B cell (primary cell): ENCODE results near the gene TWIST1. TPM values are rescaled to one million over a fixed set of nuclear protein-coding genes. Genes with fewer than 3 reads are reported as not detected.

ENCODE experiments used
- ATAC-seq: fragments of 200-7000 bp; cut with Tn5 transposase; one replicate; pipeline ENCODE4 v1.10.0; 2021; ENCODE audit warnings: low read depth, mild to moderate bottlenecking, moderate number of reproducible peaks, moderate library complexity
- CTCF ChIA-PET: fragments of 350-600 bp; sonication (Branson Sonifier 250); formaldehyde crosslinking; loops from one replicate; lab custom pipeline; 2021; ENCODE audit warnings: antibody characterized with exemption, inconsistent platforms; lab: Charles Lee
- POLR2A ChIA-PET: fragments of 350-600 bp; sonication (Branson Sonifier 250); formaldehyde crosslinking; loops from one replicate; lab custom pipeline; 2021; ENCODE audit warnings: antibody characterized with exemption; lab: Charles Lee
- DNase-seq: peaks from one replicate; pipeline ENCODE4 v3.0.0; 2013
- H2AFZ ChIP-seq: 2 replicates; pipeline ENCODE4 v1.6.1; 2012; ENCODE audit warnings: mild to moderate bottlenecking, low read depth, low read length; ENCODE audit not compliant: insufficient read depth, poor library complexity, severe bottlenecking
- H3K27ac ChIP-seq, 2 donors: 1 replicate in 1 of 2; 2 replicates in 1 of 2; pipeline ENCODE4 v1.5.1; 2012 to 2013; ENCODE audit warnings: low read length in 2 of 2, mild to moderate bottlenecking in 2 of 2, moderate library complexity in 1 of 2
- H3K27me3 ChIP-seq, 4 experiments: fragments of 200-600 bp in 1 of 4; sonication (generic) in 1 of 4; replicated peaks in 1 of 4; 1 replicate in 2 of 4; 2 replicates in 2 of 4; pipeline versions ENCODE4 v1.6.1 to v1.7.0; 2013 to 2016; ENCODE audit warnings: low read length in 3 of 4, mild to moderate bottlenecking in 2 of 4, mixed read lengths in 1 of 4, moderate library complexity in 1 of 4; ENCODE audit not compliant: insufficient read depth in 4 of 4, control insufficient read depth in 3 of 4; ENCODE audit errors: control extremely low read depth in 1 of 4
- H3K36me3 ChIP-seq, 2 experiments: replicated peaks in 1 of 2; 1 replicate in 1 of 2; 2 replicates in 1 of 2; pipeline versions ENCODE4 v1.6.1 to v1.7.1; 2013; ENCODE audit warnings: low read length in 1 of 2; ENCODE audit not compliant: insufficient read depth in 2 of 2, control insufficient read depth in 1 of 2; ENCODE audit errors: control extremely low read depth in 1 of 2, extremely low read depth in 1 of 2
- H3K4me1 ChIP-seq, 2 donors: fragments of 200-600 bp in 1 of 2; sonication (generic) in 1 of 2; 1 replicate in 1 of 2; 2 replicates in 1 of 2; pipeline versions ENCODE4 v1.5.1 to v1.6.1; 2013 to 2017; ENCODE audit warnings: low read length in 2 of 2; ENCODE audit not compliant: control insufficient read depth in 2 of 2, insufficient read depth in 2 of 2
- H3K4me2 ChIP-seq: replicated peaks from 2 replicates; pipeline ENCODE3; 2012; ENCODE audit warnings: mild to moderate bottlenecking, low read depth, low read length; ENCODE audit not compliant: poor library complexity, severe bottlenecking
- H3K4me3 ChIP-seq, 5 experiments: fragments of 200-600 bp in 1 of 5; sonication (generic) in 1 of 5; 1 replicate in 3 of 5; 2 replicates in 2 of 5; pipeline versions ENCODE4 v1.5.1 to v1.7.0; 2011 to 2016; ENCODE audit warnings: low read length in 4 of 5, mild to moderate bottlenecking in 4 of 5, low read depth in 2 of 5, control low read depth in 1 of 5, moderate library complexity in 1 of 5; ENCODE audit not compliant: insufficient read depth in 1 of 5; ENCODE audit errors: control extremely low read depth in 1 of 5, extremely low read depth in 1 of 5
- H3K79me2 ChIP-seq: fragments of 200-600 bp; sonication (generic); one replicate; pipeline ENCODE4 v1.6.0; 2016; ENCODE audit warnings: low read length; ENCODE audit not compliant: control insufficient read depth, insufficient read depth
- H3K9ac ChIP-seq: fragments of 200-600 bp; sonication (generic); 2 replicates; pipeline ENCODE4 v1.6.1; 2017; ENCODE audit warnings: mild to moderate bottlenecking, low read length, moderate library complexity
- H3K9me3 ChIP-seq, 3 donors: one replicate each; pipeline versions ENCODE4 v1.6.1 to v1.7.1; 2013; ENCODE audit warnings: low read length in 2 of 3; ENCODE audit not compliant: control insufficient read depth in 2 of 3, insufficient read depth in 1 of 3; ENCODE audit errors: control extremely low read depth in 1 of 3
- H4K20me1 ChIP-seq: 2 replicates; pipeline ENCODE4 v1.6.0; 2012; ENCODE audit warnings: mild to moderate bottlenecking, low read length; ENCODE audit not compliant: insufficient read depth, control insufficient read depth, poor library complexity, severe bottlenecking
- H3K27ac Mint-ChIP-seq: one replicate; pipeline ENCODE4 v1.8.0; 2021; ENCODE audit warnings: mixed read lengths
- H3K27me3 Mint-ChIP-seq: one replicate; pipeline ENCODE4 v1.8.0; 2021; ENCODE audit warnings: mixed read lengths
- H3K4me1 Mint-ChIP-seq: one replicate; pipeline ENCODE4 v1.8.0; 2021; ENCODE audit warnings: mixed read lengths
- H3K4me3 Mint-ChIP-seq: one replicate; pipeline ENCODE4 v1.8.0; 2021; ENCODE audit warnings: mixed read lengths
- H3K9me3 Mint-ChIP-seq: one replicate; pipeline ENCODE4 v1.8.0; 2022; ENCODE audit warnings: mixed read lengths; ENCODE audit not compliant: insufficient read depth
- CTCF ChIP-seq: fragments of 200-600 bp; IDR thresholded peaks from one replicate; pipeline ENCODE4 v1.8.0; 2022; ENCODE audit warnings: antibody characterized with exemption, mild to moderate bottlenecking
- EZH2 ChIP-seq: IDR thresholded peaks from 2 replicates; pipeline ENCODE4 v1.6.1; 2012; ENCODE audit warnings: borderline replicate concordance, low read depth, mild to moderate bottlenecking, moderate library complexity, low read length; ENCODE audit not compliant: insufficient read depth, poor library complexity, severe bottlenecking
- WGBS: methylation state at CpG from one replicate; pipeline ENCODE4 v1.1.5; 2013; ENCODE audit warnings: missing lambda C conversion rate; ENCODE audit not compliant: insufficient coverage; 5-methylcytosine and 5-hydroxymethylcytosine counted together
- intact Hi-C: fragments of 100-400 bp; cut with micrococcal nuclease; formaldehyde crosslinking; loops from one replicate; pipeline ENCODE4 v1.10.0; 2022
- polyA plus RNA-seq: library from polyadenylated mRNA; depleted of rRNA; stranded (reverse); fragments of >200 nt; gene quantifications from 2 replicates; pipeline ENCODE4 v1.2.3, GENCODE V29; 2012
- total RNA-seq, 2 donors: library from RNA; stranded (reverse); fragments of 120-200 nt in 1 of 2; gene quantifications; 1 replicate in 1 of 2; 2 replicates in 1 of 2; pipeline versions ENCODE4 v1.2.3 to v1.2.4, GENCODE V29; 2013 to 2022

Gene TWIST1
- total and polyA plus RNA-seq, 2 donors (not counting 1 experiment from before 2014, with no cell fraction given) = not detected

GRCh38 chr7:19107356-19108146 lies 9.9 kb downstream of the TWIST1 start:
- Mint-ChIP-seq H3K4me3 (peak overlapping the region; percentile 76), H3K9me3 (no peaks in the 10 kb centered on the region), H3K27me3 (peaks cover 88% of the 10 kb centered on the region), H3K27ac (no peak overlapping the region), H3K4me1 (peaks cover 34% of the 10 kb centered on the region)
- TF ChIP-seq CTCF (no peak), EZH2 (no peak)
- ATAC-seq (no peak), DNase-seq (peak; percentile 36)
- intact Hi-C loops = no loop called here
- no peaks in the 10 kb centered on the region for H3K79me2 ChIP-seq
- no peak overlapping the region for H2AFZ ChIP-seq
- H3K4me2 ChIP-seq = peak overlapping the region; percentile 61
- peaks cover 0 to 29% (median 0%) of the 10 kb centered on the region in 3 donors for H3K9me3 ChIP-seq
- CTCF ChIA-PET = no interaction called here
- H3K4me3 ChIP-seq = peak overlapping the region in 2 of 5 experiments; percentile 2 to 28
- H3K4me1 ChIP-seq = peaks cover 27 to 46% of the 10 kb centered on the region in 2 donors
- 3% methylated on average over 41 of the region's 48 CpGs for WGBS
- no peak overlapping the region for H3K27ac ChIP-seq
- POLR2A ChIA-PET = no interaction called here
- no peak overlapping the region for H3K9ac ChIP-seq
- H3K36me3 ChIP-seq = no peaks in the 10 kb centered on the region
- H4K20me1 ChIP-seq = no peaks in the 10 kb centered on the region
- peaks cover 0 to 80% (median 73%) of the 10 kb centered on the region in 4 experiments for H3K27me3 ChIP-seq

DNA sequence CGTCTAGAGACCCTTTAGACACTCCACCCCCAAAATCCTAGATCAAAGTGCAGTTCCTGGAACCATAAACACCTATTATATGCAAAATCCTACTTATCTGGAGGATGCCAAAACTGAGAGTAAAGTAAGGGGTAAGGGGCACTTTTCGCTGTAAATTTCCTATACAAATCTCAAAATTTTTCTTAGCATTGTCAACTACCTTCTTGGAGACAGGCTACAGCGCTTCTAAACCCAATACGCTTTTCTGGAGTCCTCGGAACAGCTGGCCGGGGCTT lies 10.4 kb downstream of the TWIST1 start:
- H3K9me3 ChIP-seq = peaks cover 0 to 25% (median 0%) of the 10 kb centered on the region in 3 donors
- Mint-ChIP-seq H3K4me3 (peak overlapping the region; percentile 76), H3K4me1 (peaks cover 32% of the 10 kb centered on the region), H3K9me3 (no peaks in the 10 kb centered on the region), H3K27ac (no peak overlapping the region), H3K27me3 (peaks cover 87% of the 10 kb centered on the region)
- H2AFZ ChIP-seq = no peak overlapping the region
- no peak overlapping the region for H3K9ac ChIP-seq
- TF ChIP-seq EZH2 = peak; percentile 22
- no peak for TF ChIP-seq CTCF
- POLR2A ChIA-PET = no interaction called here
- WGBS = 13% methylated on average over 4 of the region's 6 CpGs
- H3K79me2 ChIP-seq = no peaks in the 10 kb centered on the region
- peak overlapping the region; percentile 61 for H3K4me2 ChIP-seq
- CTCF ChIA-PET = no interaction called here
- H3K27me3 ChIP-seq = peaks cover 0 to 81% (median 69%) of the 10 kb centered on the region in 4 experiments
- no peak overlapping the region for H3K27ac ChIP-seq
- intact Hi-C loops = no loop called here
- DNase-seq = peak; percentile 25
- no peaks in the 10 kb centered on the region for H4K20me1 ChIP-seq
- peaks cover 22 to 41% of the 10 kb centered on the region in 2 donors for H3K4me1 ChIP-seq
- no peaks in the 10 kb centered on the region for H3K36me3 ChIP-seq
- H3K4me3 ChIP-seq = peak overlapping the region in 1 of 5 experiments; percentile 28
- no peak for ATAC-seq
